Nephron (organoid): ENCODE measurements around the gene CEP72.

ENCODE experiments used
- H3K27ac Mint-ChIP-seq, 3 experiments: 2 replicates each; pipeline ENCODE4 v1.8.0; 2020; ENCODE audit warnings: mixed read lengths in 3 of 3, mild to moderate bottlenecking in 2 of 3, moderate library complexity in 1 of 3
- H3K27me3 Mint-ChIP-seq: 2 replicates; pipeline ENCODE4 v1.8.0; 2021; ENCODE audit warnings: low read depth, mild to moderate bottlenecking, moderate library complexity, mixed read lengths
- H3K36me3 Mint-ChIP-seq: 2 replicates; pipeline ENCODE4 v1.8.0; 2020; ENCODE audit warnings: low read depth, mixed read lengths
- H3K4me1 Mint-ChIP-seq: 2 replicates; pipeline ENCODE4 v1.8.0; 2020; ENCODE audit warnings: mixed read lengths
- H3K4me3 Mint-ChIP-seq, 3 experiments: 2 replicates each; pipeline ENCODE4 v1.8.0; 2020; ENCODE audit warnings: mild to moderate bottlenecking in 3 of 3, mixed read lengths in 3 of 3, moderate library complexity in 2 of 3
- H3K9me3 Mint-ChIP-seq: 2 replicates; pipeline ENCODE4 v1.8.0; 2020; ENCODE audit warnings: mixed read lengths
- TF ChIP-seq, protein P1 (sequence below), 3 experiments: fragments of 200-600 bp; sonication (generic); IDR thresholded peaks; one replicate each; pipeline ENCODE4 v1.5.0; 2021; ENCODE audit warnings: antibody characterized with exemption in 3 of 3; ENCODE audit not compliant: unreplicated experiment in 3 of 3

The CEP72 gene

GRCh38 chr5:568809-569208 lies 43.3 kb upstream of the CEP72 start:
- H3K9me3 Mint-ChIP-seq, result peaks cover 9% of the 10 kb centered on the region
- no peak overlapping the region for H3K4me3 Mint-ChIP-seq
- H3K27ac Mint-ChIP-seq, result no peak overlapping the region
- no peaks in the 10 kb centered on the region for H3K4me1 Mint-ChIP-seq
- TF ChIP-seq, protein P1, sequence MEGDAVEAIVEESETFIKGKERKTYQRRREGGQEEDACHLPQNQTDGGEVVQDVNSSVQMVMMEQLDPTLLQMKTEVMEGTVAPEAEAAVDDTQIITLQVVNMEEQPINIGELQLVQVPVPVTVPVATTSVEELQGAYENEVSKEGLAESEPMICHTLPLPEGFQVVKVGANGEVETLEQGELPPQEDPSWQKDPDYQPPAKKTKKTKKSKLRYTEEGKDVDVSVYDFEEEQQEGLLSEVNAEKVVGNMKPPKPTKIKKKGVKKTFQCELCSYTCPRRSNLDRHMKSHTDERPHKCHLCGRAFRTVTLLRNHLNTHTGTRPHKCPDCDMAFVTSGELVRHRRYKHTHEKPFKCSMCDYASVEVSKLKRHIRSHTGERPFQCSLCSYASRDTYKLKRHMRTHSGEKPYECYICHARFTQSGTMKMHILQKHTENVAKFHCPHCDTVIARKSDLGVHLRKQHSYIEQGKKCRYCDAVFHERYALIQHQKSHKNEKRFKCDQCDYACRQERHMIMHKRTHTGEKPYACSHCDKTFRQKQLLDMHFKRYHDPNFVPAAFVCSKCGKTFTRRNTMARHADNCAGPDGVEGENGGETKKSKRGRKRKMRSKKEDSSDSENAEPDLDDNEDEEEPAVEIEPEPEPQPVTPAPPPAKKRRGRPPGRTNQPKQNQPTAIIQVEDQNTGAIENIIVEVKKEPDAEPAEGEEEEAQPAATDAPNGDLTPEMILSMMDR (IDR thresholded peaks at IDR 0.05; ENCODE audit: unreplicated experiment in 3 of 3), result no peak
- H3K36me3 Mint-ChIP-seq, result no peaks in the 10 kb centered on the region
- H3K27me3 Mint-ChIP-seq, result peaks cover 33% of the 10 kb centered on the region

- H3K27me3 Mint-ChIP-seq, result peaks cover 33% of the 10 kb centered on the region
Measured at GRCh38 chr5:569358-569867, 42.7 kb upstream of the CEP72 start.

DNA sequence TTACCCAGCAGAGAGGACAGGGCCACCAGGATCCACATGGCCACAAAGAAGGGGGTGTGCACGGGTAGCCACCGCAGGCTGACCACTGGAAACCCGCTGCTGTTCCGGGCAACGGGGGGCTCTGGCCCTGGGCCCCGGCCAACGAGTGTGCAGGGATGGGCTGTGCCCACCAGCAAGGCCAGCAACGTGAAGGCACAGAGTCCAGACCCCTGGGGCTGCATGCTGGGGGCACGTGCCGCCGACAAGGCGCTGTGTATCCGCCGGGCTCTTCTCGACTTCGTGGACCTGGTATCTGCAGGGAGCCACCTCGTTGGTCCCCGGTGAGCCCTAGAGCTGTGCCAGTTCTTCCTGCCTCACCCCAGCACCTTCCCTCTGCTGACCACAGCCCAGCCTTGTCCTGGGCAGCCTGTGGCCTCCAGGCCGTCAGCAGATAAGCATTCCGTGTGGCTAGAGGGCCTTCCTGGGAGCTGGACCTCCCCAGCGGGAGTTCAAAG lies 42.2 kb upstream of the CEP72 start:
- no peaks in the 10 kb centered on the region for H3K36me3 Mint-ChIP-seq
- peaks cover 10% of the 10 kb centered on the region for H3K9me3 Mint-ChIP-seq
- TF ChIP-seq, protein P1 (IDR thresholded peaks at IDR 0.05; ENCODE audit: unreplicated experiment in 3 of 3), result no peak
- peaks cover 33% of the 10 kb centered on the region for H3K27me3 Mint-ChIP-seq
- H3K4me1 Mint-ChIP-seq, result no peaks in the 10 kb centered on the region
- H3K27ac Mint-ChIP-seq, result no peak overlapping the region
- no peak overlapping the region for H3K4me3 Mint-ChIP-seq

More at GRCh38 chr5:569358-569867, 42.7 kb upstream of the CEP72 start:
- H3K4me3 Mint-ChIP-seq, result no peak overlapping the region
- TF ChIP-seq, protein P1 (IDR thresholded peaks at IDR 0.05; ENCODE audit: unreplicated experiment in 3 of 3), result no peak
- peaks cover 9% of the 10 kb centered on the region for H3K9me3 Mint-ChIP-seq
- no peaks in the 10 kb centered on the region for H3K4me1 Mint-ChIP-seq
- no peaks in the 10 kb centered on the region for H3K36me3 Mint-ChIP-seq
- H3K27ac Mint-ChIP-seq, result no peak overlapping the region

DNA sequence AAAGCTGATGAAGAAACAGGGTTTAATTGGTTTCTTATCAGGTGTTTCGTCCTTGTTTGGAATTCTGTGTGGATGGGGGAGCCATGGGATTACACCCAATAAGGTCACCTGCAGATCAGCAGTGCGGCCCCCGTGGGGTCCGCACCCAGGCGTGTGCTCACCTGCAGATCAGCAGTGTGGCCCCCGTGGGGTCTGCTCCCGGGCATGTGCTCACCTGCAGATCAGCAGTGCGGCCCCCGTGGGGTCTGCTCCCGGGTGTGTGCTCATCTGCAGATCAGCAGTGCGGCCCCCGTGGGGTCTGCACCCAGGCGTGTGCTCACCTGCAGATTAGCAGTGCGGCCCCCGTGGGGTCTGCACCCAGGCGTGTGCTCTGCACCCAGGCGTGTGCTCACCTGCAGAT lies 41.7 kb upstream of the CEP72 start:
- no peak overlapping the region for H3K27ac Mint-ChIP-seq
- TF ChIP-seq, protein P1 (IDR thresholded peaks at IDR 0.05; ENCODE audit: unreplicated experiment in 3 of 3), result no peak
- no peak overlapping the region for H3K4me3 Mint-ChIP-seq
- H3K4me1 Mint-ChIP-seq, result no peaks in the 10 kb centered on the region
- no peaks in the 10 kb centered on the region for H3K36me3 Mint-ChIP-seq
- peaks cover 16% of the 10 kb centered on the region for H3K9me3 Mint-ChIP-seq
- peaks cover 35% of the 10 kb centered on the region for H3K27me3 Mint-ChIP-seq

- Mint-ChIP-seq H3K27me3 (peaks cover 37% of the 10 kb centered on the region), H3K27ac (no peak overlapping the region), H3K4me3 (no peak overlapping the region), H3K9me3 (peaks cover 20% of the 10 kb centered on the region), H3K36me3 (no peaks in the 10 kb centered on the region), H3K4me1 (no peaks in the 10 kb centered on the region)
- TF ChIP-seq, protein P1 (IDR thresholded peaks at IDR 0.05; ENCODE audit: unreplicated experiment in 3 of 3), result no peak
Measured at GRCh38 chr5:570886-571285, 41.3 kb upstream of the CEP72 start.

- Mint-ChIP-seq H3K9me3 (peaks cover 18% of the 10 kb centered on the region), H3K27ac (no peak overlapping the region), H3K4me3 (no peak overlapping the region), H3K36me3 (no peaks in the 10 kb centered on the region), H3K27me3 (peaks cover 30% of the 10 kb centered on the region), H3K4me1 (no peaks in the 10 kb centered on the region)
- TF ChIP-seq, protein P1 (IDR thresholded peaks at IDR 0.05; ENCODE audit: unreplicated experiment in 3 of 3), result no peak
Measured at GRCh38 chr5:571791-572190, 40.3 kb upstream of the CEP72 start.
